GM19324 (cell line): ENCODE data around the gene RBM47.

ENCODE experiments used
- ATAC-seq: cut with Tn5 transposase; IDR thresholded peaks from one replicate; pipeline ENCODE4 v1.9.1; 2021; ENCODE audit warnings: mild to moderate bottlenecking, moderate library complexity; ENCODE audit not compliant: unreplicated experiment, low FRiP score

The RBM47 gene

GRCh38 chr4:40594261-40595178 is 35.1 kb downstream of the RBM47 start:
- ATAC-seq, result no peak

- no peak for ATAC-seq
These were observed 37.6 kb downstream of the RBM47 start for GRCh38 chr4:40592034-40592433.

GRCh38 chr4:40587826-40588225 is 41.8 kb downstream of the RBM47 start:
- ATAC-seq, result no peak

GRCh38 chr4:40587351-40587750 is 42.3 kb downstream of the RBM47 start:
- ATAC-seq, result no peak

GRCh38 chr4:40586729-40587128 is 42.9 kb downstream of the RBM47 start:
- no peak for ATAC-seq

GRCh38 chr4:40586034-40586433 is 43.6 kb downstream of the RBM47 start:
- ATAC-seq, result no peak

GRCh38 chr4:40585201-40585799 is 44.4 kb downstream of the RBM47 start:
- no peak for ATAC-seq

- no peak for ATAC-seq
These were observed 45.0 kb downstream of the RBM47 start for GRCh38 chr4:40584517-40585141.

GRCh38 chr4:40583850-40584439 is 45.7 kb downstream of the RBM47 start:
- no peak for ATAC-seq

GRCh38 chr4:40582413-40582812 is 47.3 kb downstream of the RBM47 start:
- ATAC-seq, result no peak

- no peak for ATAC-seq
These were observed 48.2 kb downstream of the RBM47 start for GRCh38 chr4:40581254-40582140.

GRCh38 chr4:40579983-40580382 is 49.7 kb downstream of the RBM47 start:
- no peak for ATAC-seq

GRCh38 chr4:40577588-40578253 is 51.9 kb downstream of the RBM47 start:
- no peak for ATAC-seq

- ATAC-seq, result peak; percentile 54
These were observed 52.8 kb downstream of the RBM47 start for GRCh38 chr4:40576651-40577480.

GRCh38 chr4:40575846-40576245 is 53.8 kb downstream of the RBM47 start:
- no peak for ATAC-seq

GRCh38 chr4:40573593-40574311 is 55.9 kb downstream of the RBM47 start:
- peak; percentile 34 for ATAC-seq

- ATAC-seq, result no peak
These were observed 56.9 kb downstream of the RBM47 start for GRCh38 chr4:40572692-40573310.

- ATAC-seq, result no peak
These were observed 58.5 kb downstream of the RBM47 start for GRCh38 chr4:40571208-40571607.
